ENCODE results near the gene CDH18.
"Not testable (repeated sequence)": the region's sequence is repeated elsewhere in the genome, so short reads cannot be mapped to it uniquely, and the experiment has no call there.

The CDH18 gene

DNA sequence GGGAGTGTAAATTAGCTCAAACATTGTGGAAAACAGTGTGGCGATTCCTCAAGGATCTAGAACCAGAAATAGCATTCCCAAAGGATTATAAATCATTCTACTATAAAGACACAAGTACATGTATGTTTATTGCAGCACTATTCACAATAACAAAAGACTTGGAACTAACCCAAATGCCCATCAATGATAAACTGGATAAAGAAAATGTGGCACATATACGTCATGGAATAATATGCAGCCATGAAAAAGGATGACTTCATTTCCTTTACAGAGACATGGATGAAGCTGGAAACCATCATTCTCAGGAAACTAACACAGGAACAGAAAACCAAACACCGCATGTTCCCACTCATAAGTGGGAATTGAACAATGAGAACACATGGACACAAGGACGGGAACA, 175.3 kb downstream of the CDH18 start:
- peak; percentile 84 for TF ChIP-seq ZNF8 (CRISPR knock-in tag; IDR thresholded peaks at IDR 0.05)
- not testable (repeated sequence) for ATAC-seq

DNA sequence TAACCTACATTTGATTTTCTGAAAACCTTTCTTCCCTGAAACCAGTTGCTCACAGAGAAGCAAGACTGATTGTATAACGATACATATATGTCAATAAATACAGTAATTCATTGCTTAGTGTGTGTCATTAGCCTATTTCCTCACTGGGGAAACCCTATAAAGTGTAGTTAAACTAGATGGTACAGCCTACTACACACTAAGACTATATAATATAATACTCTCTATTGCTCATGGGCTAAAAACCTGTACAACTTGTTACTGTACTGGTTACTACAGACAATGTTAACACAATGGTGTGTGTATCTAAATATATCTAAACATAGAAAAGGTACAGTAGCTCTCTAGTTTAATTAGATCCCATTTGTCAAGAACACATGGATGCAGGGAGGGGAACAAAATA, 181.2 kb downstream of the CDH18 start:
- TF ChIP-seq ZNF565 (CRISPR knock-in tag; conservative IDR thresholded peaks at IDR 0.05; ENCODE audit: low read depth) (no peak), SNAI2 (CRISPR knock-in tag; IDR thresholded peaks at IDR 0.05) (no peak), PPARA (CRISPR knock-in tag; IDR thresholded peaks at IDR 0.05; ENCODE audit: borderline replicate concordance) (no peak), ZNF8 (CRISPR knock-in tag; IDR thresholded peaks at IDR 0.05) (no peak), ARNTL (CRISPR knock-in tag; IDR thresholded peaks at IDR 0.05; ENCODE audit: borderline replicate concordance, low read depth) (no peak), ZC3H10 (CRISPR knock-in tag; IDR thresholded peaks at IDR 0.05) (no peak), TOX (CRISPR knock-in tag; IDR thresholded peaks at IDR 0.05; ENCODE audit: borderline replicate concordance) (no peak), ZFP3 (CRISPR knock-in tag; IDR thresholded peaks at IDR 0.05) (no peak), ZFP30 (CRISPR knock-in tag; IDR thresholded peaks at IDR 0.05) (no peak)
- TF ChIP-seq, protein P1, sequence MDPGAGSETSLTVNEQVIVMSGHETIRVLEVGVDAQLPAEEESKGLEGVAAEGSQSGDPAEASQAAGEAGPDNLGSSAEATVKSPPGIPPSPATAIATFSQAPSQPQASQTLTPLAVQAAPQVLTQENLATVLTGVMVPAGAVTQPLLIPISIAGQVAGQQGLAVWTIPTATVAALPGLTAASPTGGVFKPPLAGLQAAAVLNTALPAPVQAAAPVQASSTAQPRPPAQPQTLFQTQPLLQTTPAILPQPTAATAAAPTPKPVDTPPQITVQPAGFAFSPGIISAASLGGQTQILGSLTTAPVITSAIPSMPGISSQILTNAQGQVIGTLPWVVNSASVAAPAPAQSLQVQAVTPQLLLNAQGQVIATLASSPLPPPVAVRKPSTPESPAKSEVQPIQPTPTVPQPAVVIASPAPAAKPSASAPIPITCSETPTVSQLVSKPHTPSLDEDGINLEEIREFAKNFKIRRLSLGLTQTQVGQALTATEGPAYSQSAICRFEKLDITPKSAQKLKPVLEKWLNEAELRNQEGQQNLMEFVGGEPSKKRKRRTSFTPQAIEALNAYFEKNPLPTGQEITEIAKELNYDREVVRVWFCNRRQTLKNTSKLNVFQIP (CRISPR knock-in tag; IDR thresholded peaks at IDR 0.05; ENCODE audit: borderline replicate concordance, low read depth): no peak
- TF ChIP-seq, protein P2, sequence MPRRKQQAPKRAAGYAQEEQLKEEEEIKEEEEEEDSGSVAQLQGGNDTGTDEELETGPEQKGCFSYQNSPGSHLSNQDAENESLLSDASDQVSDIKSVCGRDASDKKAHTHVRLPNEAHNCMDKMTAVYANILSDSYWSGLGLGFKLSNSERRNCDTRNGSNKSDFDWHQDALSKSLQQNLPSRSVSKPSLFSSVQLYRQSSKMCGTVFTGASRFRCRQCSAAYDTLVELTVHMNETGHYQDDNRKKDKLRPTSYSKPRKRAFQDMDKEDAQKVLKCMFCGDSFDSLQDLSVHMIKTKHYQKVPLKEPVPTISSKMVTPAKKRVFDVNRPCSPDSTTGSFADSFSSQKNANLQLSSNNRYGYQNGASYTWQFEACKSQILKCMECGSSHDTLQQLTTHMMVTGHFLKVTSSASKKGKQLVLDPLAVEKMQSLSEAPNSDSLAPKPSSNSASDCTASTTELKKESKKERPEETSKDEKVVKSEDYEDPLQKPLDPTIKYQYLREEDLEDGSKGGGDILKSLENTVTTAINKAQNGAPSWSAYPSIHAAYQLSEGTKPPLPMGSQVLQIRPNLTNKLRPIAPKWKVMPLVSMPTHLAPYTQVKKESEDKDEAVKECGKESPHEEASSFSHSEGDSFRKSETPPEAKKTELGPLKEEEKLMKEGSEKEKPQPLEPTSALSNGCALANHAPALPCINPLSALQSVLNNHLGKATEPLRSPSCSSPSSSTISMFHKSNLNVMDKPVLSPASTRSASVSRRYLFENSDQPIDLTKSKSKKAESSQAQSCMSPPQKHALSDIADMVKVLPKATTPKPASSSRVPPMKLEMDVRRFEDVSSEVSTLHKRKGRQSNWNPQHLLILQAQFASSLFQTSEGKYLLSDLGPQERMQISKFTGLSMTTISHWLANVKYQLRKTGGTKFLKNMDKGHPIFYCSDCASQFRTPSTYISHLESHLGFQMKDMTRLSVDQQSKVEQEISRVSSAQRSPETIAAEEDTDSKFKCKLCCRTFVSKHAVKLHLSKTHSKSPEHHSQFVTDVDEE (CRISPR knock-in tag; IDR thresholded peaks at IDR 0.05): no peak
- TF ChIP-seq, protein P3, sequence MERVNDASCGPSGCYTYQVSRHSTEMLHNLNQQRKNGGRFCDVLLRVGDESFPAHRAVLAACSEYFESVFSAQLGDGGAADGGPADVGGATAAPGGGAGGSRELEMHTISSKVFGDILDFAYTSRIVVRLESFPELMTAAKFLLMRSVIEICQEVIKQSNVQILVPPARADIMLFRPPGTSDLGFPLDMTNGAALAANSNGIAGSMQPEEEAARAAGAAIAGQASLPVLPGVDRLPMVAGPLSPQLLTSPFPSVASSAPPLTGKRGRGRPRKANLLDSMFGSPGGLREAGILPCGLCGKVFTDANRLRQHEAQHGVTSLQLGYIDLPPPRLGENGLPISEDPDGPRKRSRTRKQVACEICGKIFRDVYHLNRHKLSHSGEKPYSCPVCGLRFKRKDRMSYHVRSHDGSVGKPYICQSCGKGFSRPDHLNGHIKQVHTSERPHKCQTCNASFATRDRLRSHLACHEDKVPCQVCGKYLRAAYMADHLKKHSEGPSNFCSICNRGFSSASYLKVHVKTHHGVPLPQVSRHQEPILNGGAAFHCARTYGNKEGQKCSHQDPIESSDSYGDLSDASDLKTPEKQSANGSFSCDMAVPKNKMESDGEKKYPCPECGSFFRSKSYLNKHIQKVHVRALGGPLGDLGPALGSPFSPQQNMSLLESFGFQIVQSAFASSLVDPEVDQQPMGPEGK (CRISPR knock-in tag; IDR thresholded peaks at IDR 0.05; ENCODE audit: borderline replicate concordance): no peak
- TF ChIP-seq, protein P4, sequence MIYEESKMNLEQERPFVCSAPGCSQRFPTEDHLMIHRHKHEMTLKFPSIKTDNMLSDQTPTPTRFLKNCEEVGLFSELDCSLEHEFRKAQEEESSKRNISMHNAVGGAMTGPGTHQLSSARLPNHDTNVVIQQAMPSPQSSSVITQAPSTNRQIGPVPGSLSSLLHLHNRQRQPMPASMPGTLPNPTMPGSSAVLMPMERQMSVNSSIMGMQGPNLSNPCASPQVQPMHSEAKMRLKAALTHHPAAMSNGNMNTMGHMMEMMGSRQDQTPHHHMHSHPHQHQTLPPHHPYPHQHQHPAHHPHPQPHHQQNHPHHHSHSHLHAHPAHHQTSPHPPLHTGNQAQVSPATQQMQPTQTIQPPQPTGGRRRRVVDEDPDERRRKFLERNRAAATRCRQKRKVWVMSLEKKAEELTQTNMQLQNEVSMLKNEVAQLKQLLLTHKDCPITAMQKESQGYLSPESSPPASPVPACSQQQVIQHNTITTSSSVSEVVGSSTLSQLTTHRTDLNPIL (CRISPR knock-in tag; IDR thresholded peaks at IDR 0.05; ENCODE audit: low read depth): no peak
- no peak for ATAC-seq

DNA sequence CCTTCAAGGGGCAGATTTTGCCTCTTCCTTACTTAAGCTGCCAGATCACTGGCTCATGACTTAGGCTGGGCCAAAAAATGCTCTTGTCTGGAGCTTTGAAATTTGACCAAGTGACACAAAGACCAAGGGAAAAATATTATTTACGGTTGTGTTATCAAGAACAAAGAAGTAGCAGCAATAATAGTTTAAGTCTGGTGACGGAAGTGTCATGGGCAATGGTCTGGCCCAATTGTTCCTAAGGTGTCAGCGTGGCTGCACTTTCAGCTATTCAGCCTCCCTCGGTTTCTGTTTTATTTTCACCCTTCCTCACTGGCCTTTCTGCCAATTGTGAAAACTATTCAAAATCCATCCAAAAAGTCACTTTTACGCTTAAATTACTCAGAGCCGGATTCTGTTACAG, 185.3 kb downstream of the CDH18 start:
- no peak for ATAC-seq
- TF ChIP-seq, protein P5, sequence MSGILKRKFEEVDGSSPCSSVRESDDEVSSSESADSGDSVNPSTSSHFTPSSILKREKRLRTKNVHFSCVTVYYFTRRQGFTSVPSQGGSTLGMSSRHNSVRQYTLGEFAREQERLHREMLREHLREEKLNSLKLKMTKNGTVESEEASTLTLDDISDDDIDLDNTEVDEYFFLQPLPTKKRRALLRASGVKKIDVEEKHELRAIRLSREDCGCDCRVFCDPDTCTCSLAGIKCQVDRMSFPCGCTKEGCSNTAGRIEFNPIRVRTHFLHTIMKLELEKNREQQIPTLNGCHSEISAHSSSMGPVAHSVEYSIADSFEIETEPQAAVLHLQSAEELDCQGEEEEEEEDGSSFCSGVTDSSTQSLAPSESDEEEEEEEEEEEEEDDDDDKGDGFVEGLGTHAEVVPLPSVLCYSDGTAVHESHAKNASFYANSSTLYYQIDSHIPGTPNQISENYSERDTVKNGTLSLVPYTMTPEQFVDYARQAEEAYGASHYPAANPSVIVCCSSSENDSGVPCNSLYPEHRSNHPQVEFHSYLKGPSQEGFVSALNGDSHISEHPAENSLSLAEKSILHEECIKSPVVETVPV (CRISPR knock-in tag; IDR thresholded peaks at IDR 0.05): no peak
- no peak for TF ChIP-seq TCF4 (CRISPR knock-in tag; IDR thresholded peaks at IDR 0.05; ENCODE audit: borderline replicate concordance)
- no peak for TF ChIP-seq ISL1 (CRISPR knock-in tag; IDR thresholded peaks at IDR 0.05)
- TF ChIP-seq ZNF8 (CRISPR knock-in tag; IDR thresholded peaks at IDR 0.05): no peak
- TF ChIP-seq ZFP3 (CRISPR knock-in tag; IDR thresholded peaks at IDR 0.05): no peak
- no peak for TF ChIP-seq GLIS3 (CRISPR knock-in tag; IDR thresholded peaks at IDR 0.05)
- TF ChIP-seq BACH2 (CRISPR knock-in tag; IDR thresholded peaks at IDR 0.05; ENCODE audit: borderline replicate concordance): no peak
- TF ChIP-seq, protein P3 (CRISPR knock-in tag; IDR thresholded peaks at IDR 0.05; ENCODE audit: borderline replicate concordance): no peak
- TF ChIP-seq ZFP30 (CRISPR knock-in tag; IDR thresholded peaks at IDR 0.05): no peak
- no peak for TF ChIP-seq CSDC2 (CRISPR knock-in tag; IDR thresholded peaks at IDR 0.05)
- no peak for TF ChIP-seq PPARA (CRISPR knock-in tag; IDR thresholded peaks at IDR 0.05; ENCODE audit: borderline replicate concordance)
- TF ChIP-seq TOX (CRISPR knock-in tag; IDR thresholded peaks at IDR 0.05; ENCODE audit: borderline replicate concordance): no peak
- no peak for TF ChIP-seq ARNTL (CRISPR knock-in tag; IDR thresholded peaks at IDR 0.05; ENCODE audit: borderline replicate concordance, low read depth)
- no peak for TF ChIP-seq ZNF70 (CRISPR knock-in tag; IDR thresholded peaks at IDR 0.05)
- TF ChIP-seq, protein P4 (CRISPR knock-in tag; IDR thresholded peaks at IDR 0.05; ENCODE audit: low read depth): no peak
- TF ChIP-seq, protein P1 (CRISPR knock-in tag; IDR thresholded peaks at IDR 0.05; ENCODE audit: borderline replicate concordance, low read depth): no peak
- no peak for TF ChIP-seq ZC3H10 (CRISPR knock-in tag; IDR thresholded peaks at IDR 0.05)
- no peak for TF ChIP-seq ESRRG (CRISPR knock-in tag; IDR thresholded peaks at IDR 0.05)
- TF ChIP-seq SNAI2 (CRISPR knock-in tag; IDR thresholded peaks at IDR 0.05): no peak

Measured in SK-N-SH treated with all-trans-retinoic acid at 6 μM for 48 hours (cell line).